ENCODE results near the gene TMEM123.
"Not testable (repeated sequence)": the region's sequence is repeated elsewhere in the genome, so short reads cannot be mapped to it uniquely, and the experiment has no call there.

Gene TMEM123

DNA sequence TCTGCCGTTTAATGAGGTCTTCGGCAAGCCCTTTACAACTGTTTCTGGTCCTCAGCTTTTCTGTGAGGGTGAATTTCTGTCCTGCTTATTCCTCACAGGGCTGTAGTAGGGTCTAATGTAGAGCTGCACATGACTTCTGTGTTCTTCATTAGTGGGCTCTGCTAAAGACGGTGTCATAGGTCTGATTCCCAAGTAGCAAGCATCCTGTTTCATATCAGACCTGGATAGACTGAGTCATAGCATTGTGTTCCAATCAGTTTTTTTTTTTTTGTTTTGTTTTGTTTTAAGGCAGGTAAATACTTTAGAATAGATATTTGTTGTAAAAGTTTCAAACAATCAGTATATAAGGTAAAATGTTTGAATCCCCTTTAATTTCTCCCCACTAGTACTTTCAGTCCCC, 70.2 kb downstream of the TMEM123 start:
- no peak overlapping the region for H2BK120ac ChIP-seq (ENCODE audit: low read depth, low read length)
- H3K27me3 ChIP-seq (ENCODE audit: insufficient read depth, low read length, poor library complexity): no peaks in the 10 kb centered on the region
- H4K8ac ChIP-seq (ENCODE audit: low read depth, low read length): no peak overlapping the region
- H4K5ac ChIP-seq (ENCODE audit: low read length): no peak overlapping the region
- H3K18ac ChIP-seq (ENCODE audit: low read length): peak overlapping the region; percentile 22
- no peak overlapping the region for H3K23ac ChIP-seq (ENCODE audit: low read length)
- no peaks in the 10 kb centered on the region for H3K79me2 ChIP-seq (ENCODE audit: control insufficient read depth, insufficient read depth, low read length)
- no CpG with 5 or more reads among the region's 3 CpGs for whole genome bisulfite sequencing (ENCODE audit: extremely low coverage, insufficient coverage, low lambda C conversion rate)
- no peaks in the 10 kb centered on the region for H3K36me3 ChIP-seq (ENCODE audit: control insufficient read depth, insufficient read depth, low read length)
- DNase-seq: no peak
- H2BK5ac ChIP-seq (ENCODE audit: low read length): no peak overlapping the region
- no peaks in the 10 kb centered on the region for H3K4me1 ChIP-seq (ENCODE audit: control insufficient read depth, low read depth, low read length)
- no peak overlapping the region for H3K4ac ChIP-seq (ENCODE audit: low read depth, low read length)
- H3K4me3 ChIP-seq (ENCODE audit: low read length): no peak overlapping the region
- H3K9ac ChIP-seq (ENCODE audit: low read length): no peak overlapping the region
- no peak overlapping the region for H2BK15ac ChIP-seq (replicated peaks; ENCODE audit: low read depth)
- no peak overlapping the region for H3K27ac ChIP-seq (ENCODE audit: low read depth, low read length)
- no peak overlapping the region for H3K56ac ChIP-seq (ENCODE audit: low read length)
- no peak overlapping the region for H2AK5ac ChIP-seq (ENCODE audit: low read length)
- H3K4me2 ChIP-seq (ENCODE audit: low read length): no peak overlapping the region
- no peaks in the 10 kb centered on the region for H3K79me1 ChIP-seq (ENCODE audit: low read length)

DNA sequence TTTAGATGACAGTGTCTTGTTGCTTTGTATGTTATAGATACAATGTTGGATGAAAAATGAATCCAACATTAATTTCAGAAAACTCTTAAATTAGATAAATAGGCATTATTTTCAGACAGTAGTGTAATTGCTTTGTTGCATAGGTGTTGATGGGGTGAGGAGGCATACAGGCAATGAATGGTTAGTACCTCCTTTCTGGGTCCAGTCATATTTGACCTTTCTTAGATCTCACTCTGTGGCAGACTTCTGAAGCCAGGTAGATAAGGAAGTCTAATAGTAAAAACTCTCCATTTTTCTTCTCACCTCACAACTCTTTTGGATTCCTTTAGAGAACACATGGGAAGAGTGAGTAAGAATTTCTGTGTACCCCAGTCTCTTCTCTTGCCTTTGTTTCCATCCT, 73.7 kb downstream of the TMEM123 start:
- Histone ChIP-seq H2BK120ac (ENCODE audit: low read depth, low read length) (no peak overlapping the region), H3K79me2 (ENCODE audit: control insufficient read depth, insufficient read depth, low read length) (no peaks in the 10 kb centered on the region), H3K36me3 (ENCODE audit: control insufficient read depth, insufficient read depth, low read length) (no peaks in the 10 kb centered on the region), H3K4me2 (ENCODE audit: low read length) (no peak overlapping the region), H2BK5ac (ENCODE audit: low read length) (no peak overlapping the region), H3K9ac (ENCODE audit: low read length) (no peak overlapping the region), H3K4me1 (ENCODE audit: control insufficient read depth, low read depth, low read length) (no peaks in the 10 kb centered on the region), H3K23ac (ENCODE audit: low read length) (no peak overlapping the region), H2BK15ac (replicated peaks; ENCODE audit: low read depth) (no peak overlapping the region), H2AK5ac (ENCODE audit: low read length) (no peak overlapping the region), H3K27me3 (ENCODE audit: insufficient read depth, low read length, poor library complexity) (no peaks in the 10 kb centered on the region), H3K27ac (ENCODE audit: low read depth, low read length) (no peak overlapping the region), H3K56ac (ENCODE audit: low read length) (no peak overlapping the region), H4K8ac (ENCODE audit: low read depth, low read length) (no peak overlapping the region), H3K4ac (ENCODE audit: low read depth, low read length) (no peak overlapping the region), H4K5ac (ENCODE audit: low read length) (no peak overlapping the region), H3K4me3 (ENCODE audit: low read length) (no peak overlapping the region), H3K18ac (ENCODE audit: low read length) (no peak overlapping the region), H3K79me1 (ENCODE audit: low read length) (peaks cover 4% of the 10 kb centered on the region)
- no peak for DNase-seq

DNA sequence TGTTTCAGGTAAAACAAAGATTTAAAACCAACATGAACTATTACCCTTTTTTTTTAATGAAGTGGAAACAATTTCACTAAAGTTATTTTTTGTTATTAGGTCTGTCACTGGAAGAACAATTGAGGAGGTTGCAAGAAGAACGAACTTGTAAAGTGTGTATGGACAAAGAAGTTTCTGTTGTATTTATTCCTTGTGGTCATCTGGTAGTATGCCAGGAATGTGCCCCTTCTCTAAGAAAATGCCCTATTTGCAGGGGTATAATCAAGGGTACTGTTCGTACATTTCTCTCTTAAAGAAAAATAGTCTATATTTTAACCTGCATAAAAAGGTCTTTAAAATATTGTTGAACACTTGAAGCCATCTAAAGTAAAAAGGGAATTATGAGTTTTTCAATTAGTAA, 74.7 kb downstream of the TMEM123 start:
- Histone ChIP-seq H2BK5ac (ENCODE audit: low read length) (no peak overlapping the region), H3K23ac (ENCODE audit: low read length) (no peak overlapping the region), H3K56ac (ENCODE audit: low read length) (no peak overlapping the region), H3K4me1 (ENCODE audit: control insufficient read depth, low read depth, low read length) (no peaks in the 10 kb centered on the region), H3K9ac (ENCODE audit: low read length) (no peak overlapping the region), H3K18ac (ENCODE audit: low read length) (no peak overlapping the region), H3K79me1 (ENCODE audit: low read length) (peaks cover 4% of the 10 kb centered on the region), H4K8ac (ENCODE audit: low read depth, low read length) (no peak overlapping the region), H3K4me3 (ENCODE audit: low read length) (no peak overlapping the region), H2BK120ac (ENCODE audit: low read depth, low read length) (no peak overlapping the region), H4K5ac (ENCODE audit: low read length) (no peak overlapping the region), H3K27me3 (ENCODE audit: insufficient read depth, low read length, poor library complexity) (no peaks in the 10 kb centered on the region), H3K4me2 (ENCODE audit: low read length) (no peak overlapping the region), H3K79me2 (ENCODE audit: control insufficient read depth, insufficient read depth, low read length) (no peaks in the 10 kb centered on the region), H3K27ac (ENCODE audit: low read depth, low read length) (no peak overlapping the region), H2BK15ac (replicated peaks; ENCODE audit: low read depth) (no peak overlapping the region), H3K36me3 (ENCODE audit: control insufficient read depth, insufficient read depth, low read length) (no peaks in the 10 kb centered on the region), H3K4ac (ENCODE audit: low read depth, low read length) (no peak overlapping the region), H2AK5ac (ENCODE audit: low read length) (no peak overlapping the region)
- no peak for DNase-seq
- WGBS (ENCODE audit: extremely low coverage, insufficient coverage, low lambda C conversion rate): no CpG with 5 or more reads among the region's 2 CpGs

DNA sequence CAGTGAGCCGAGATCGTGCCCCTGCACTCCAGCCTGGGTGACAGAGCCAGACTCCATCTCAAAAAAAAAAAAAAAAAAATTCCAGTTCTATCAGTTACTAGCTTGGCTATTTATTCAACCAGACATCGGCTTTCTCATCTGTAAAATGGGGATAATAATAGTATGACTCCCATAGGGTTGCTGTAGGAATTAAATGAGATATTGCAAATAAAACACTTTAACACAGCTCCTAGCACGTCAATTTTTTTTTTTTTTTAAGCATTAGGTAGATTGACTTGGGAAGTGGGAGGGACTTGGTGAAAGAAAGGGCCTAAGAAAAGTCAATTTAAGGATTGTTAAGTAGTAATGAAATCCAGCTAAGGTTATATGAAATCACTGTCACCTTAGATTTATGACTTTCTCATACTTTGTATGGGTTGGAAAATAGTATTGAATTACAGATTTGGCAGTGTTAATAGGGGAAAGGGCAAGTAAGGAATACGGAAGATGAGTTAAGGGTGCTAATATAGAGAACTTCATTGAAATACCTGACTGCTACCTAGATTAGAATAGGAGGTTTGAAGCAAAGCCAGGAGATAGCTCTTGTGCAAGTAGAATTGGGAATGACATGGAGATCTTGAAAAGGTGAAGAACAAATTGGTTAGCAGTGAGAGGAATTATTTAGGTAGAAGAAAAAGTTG, 76.7 kb downstream of the TMEM123 start:
- H3K79me2 ChIP-seq (ENCODE audit: control insufficient read depth, insufficient read depth, low read length): no peaks in the 10 kb centered on the region
- no peak overlapping the region for H2BK5ac ChIP-seq (ENCODE audit: low read length)
- H4K5ac ChIP-seq (ENCODE audit: low read length): no peak overlapping the region

DNA sequence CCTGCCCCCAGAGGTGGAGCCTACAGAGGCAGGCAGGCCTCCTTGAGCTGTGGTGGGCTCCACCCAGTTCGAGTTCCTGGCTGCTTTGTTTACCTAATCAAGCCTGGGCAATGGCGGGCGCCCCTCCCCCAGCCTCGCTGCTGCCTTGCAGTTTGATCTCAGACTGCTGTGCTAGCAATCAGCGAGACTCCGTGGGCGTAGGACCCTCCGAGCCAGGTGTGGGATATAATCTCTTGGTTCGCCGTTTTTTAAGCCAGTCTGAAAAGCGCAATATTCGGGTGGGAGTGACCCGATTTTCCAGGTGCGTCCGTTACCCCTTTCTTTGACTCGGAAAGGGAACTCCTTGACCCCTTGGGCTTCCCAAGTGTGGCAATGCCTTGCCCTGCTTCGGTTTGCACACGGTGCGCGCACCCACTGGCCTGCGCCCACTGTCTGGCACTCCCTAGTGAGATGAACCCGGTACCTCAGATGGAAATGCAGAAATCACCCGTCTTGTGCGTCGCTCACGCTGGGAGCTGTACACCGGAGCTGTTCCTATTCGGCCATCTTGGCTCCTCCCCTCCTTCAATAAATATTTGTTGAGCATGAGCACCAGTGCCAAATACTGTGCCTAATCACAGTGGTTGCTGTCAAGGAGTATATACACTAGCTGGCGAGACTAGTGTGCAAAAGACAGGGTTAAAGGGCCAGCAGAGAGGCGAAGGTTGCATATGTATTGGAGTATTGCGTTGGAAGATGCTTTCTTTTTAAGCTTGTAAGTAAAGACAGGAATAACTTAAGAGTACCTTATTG, 77.7 kb downstream of the TMEM123 start:
- H2BK15ac ChIP-seq (replicated peaks; ENCODE audit: low read depth); H3K79me2 ChIP-seq (ENCODE audit: control insufficient read depth, insufficient read depth, low read length); H4K5ac ChIP-seq (ENCODE audit: low read length); H2AK5ac ChIP-seq (ENCODE audit: low read length); H3K79me1 ChIP-seq (ENCODE audit: low read length); H3K23ac ChIP-seq (ENCODE audit: low read length); H4K8ac ChIP-seq (ENCODE audit: low read depth, low read length); H3K27ac ChIP-seq (ENCODE audit: low read depth, low read length); H3K4me2 ChIP-seq (ENCODE audit: low read length); H3K36me3 ChIP-seq (ENCODE audit: control insufficient read depth, insufficient read depth, low read length); H3K27me3 ChIP-seq (ENCODE audit: insufficient read depth, low read length, poor library complexity); DNase-seq; H3K4me1 ChIP-seq (ENCODE audit: control insufficient read depth, low read depth, low read length); H3K4me3 ChIP-seq (ENCODE audit: low read length); H2BK120ac ChIP-seq (ENCODE audit: low read depth, low read length): not testable (repeated sequence)
- peak overlapping the region; percentile 64 for H3K18ac ChIP-seq (ENCODE audit: low read length)
- WGBS (ENCODE audit: extremely low coverage, insufficient coverage, low lambda C conversion rate): no CpG with 5 or more reads among the region's 31 CpGs
- peak overlapping the region; percentile 36 for H3K4ac ChIP-seq (ENCODE audit: low read depth, low read length)
- H2BK5ac ChIP-seq (ENCODE audit: low read length): peak overlapping the region; percentile 35
- peak overlapping the region; percentile 46 for H3K9ac ChIP-seq (ENCODE audit: low read length)
- H3K56ac ChIP-seq (ENCODE audit: low read length): peak overlapping the region; percentile 82

More for the DNA sequence above, 76.7 kb downstream of the TMEM123 start:
- Histone ChIP-seq H3K9ac (ENCODE audit: low read length) (no peak overlapping the region), H4K8ac (ENCODE audit: low read depth, low read length) (no peak overlapping the region), H3K4me2 (ENCODE audit: low read length) (no peak overlapping the region), H3K4me1 (ENCODE audit: control insufficient read depth, low read depth, low read length) (no peaks in the 10 kb centered on the region), H3K36me3 (ENCODE audit: control insufficient read depth, insufficient read depth, low read length) (no peaks in the 10 kb centered on the region), H3K56ac (ENCODE audit: low read length) (no peak overlapping the region), H3K23ac (ENCODE audit: low read length) (no peak overlapping the region), H3K27me3 (ENCODE audit: insufficient read depth, low read length, poor library complexity) (no peaks in the 10 kb centered on the region), H3K27ac (ENCODE audit: low read depth, low read length) (no peak overlapping the region), H3K4ac (ENCODE audit: low read depth, low read length) (no peak overlapping the region), H2BK120ac (ENCODE audit: low read depth, low read length) (no peak overlapping the region), H3K79me1 (ENCODE audit: low read length) (peaks cover 4% of the 10 kb centered on the region), H3K4me3 (ENCODE audit: low read length) (no peak overlapping the region), H2AK5ac (ENCODE audit: low read length) (no peak overlapping the region), H3K18ac (ENCODE audit: low read length) (no peak overlapping the region), H2BK15ac (replicated peaks; ENCODE audit: low read depth) (no peak overlapping the region)
- 100% methylated on average over 1 of the region's 5 CpGs for WGBS (ENCODE audit: extremely low coverage, insufficient coverage, low lambda C conversion rate)
- no peak for DNase-seq

All from mesendoderm (in vitro differentiated cells).